ENCODE results near the gene DCAF7.
A peak's percentile ranks its signal among the peaks of the same experiment; 100 is the strongest.

DCAF7 gene

DNA sequence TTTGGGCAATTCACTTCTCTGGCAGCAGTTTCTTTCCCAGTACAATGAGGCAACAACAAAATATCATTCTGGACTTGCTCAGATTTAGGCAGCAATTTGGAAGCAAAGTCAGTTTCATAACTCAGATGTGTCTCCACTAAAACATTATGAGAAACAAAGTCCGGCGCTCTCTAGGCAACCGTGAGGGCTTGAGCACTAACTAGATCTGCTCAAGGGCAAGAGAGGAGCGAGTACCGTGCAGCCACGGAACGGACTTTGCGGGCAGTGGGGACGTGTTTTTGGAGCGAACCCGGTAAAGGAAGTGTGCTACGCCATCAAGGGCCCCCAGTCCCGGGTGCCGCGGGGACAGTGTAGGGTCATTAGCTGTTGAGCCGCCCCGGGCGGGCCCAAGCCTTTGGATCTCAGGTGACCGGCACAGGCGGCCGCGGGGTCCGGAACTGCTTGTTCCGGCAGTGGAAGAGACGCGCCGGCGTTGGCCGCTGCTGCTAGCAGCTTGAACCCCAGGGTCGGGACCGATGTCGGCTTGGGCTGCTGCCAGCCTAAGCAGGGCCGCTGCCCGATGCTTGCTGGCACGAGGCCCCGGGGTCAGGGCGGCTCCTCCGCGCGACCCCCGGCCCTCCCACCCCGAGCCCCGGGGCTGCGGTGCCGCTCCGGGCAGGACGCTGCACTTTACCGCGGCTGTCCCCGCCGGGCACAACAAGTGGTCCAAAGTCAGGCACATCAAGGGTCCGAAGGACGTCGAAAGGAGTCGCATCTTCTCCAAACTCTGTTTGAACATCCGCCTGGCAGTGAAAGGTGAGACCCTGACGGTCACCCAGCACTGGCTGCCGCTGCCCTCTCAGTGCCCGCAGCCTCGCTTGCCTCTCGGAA lies 50.5 kb downstream of the DCAF7 start, which contains the start of gene TACO1:
Gene TACO1, plus strand, starts transcription at position 327 of the 870 bp plus-strand sequence. Its CDS starts 189 bp downstream, at position 516.
- peak within 1 kb of the TSS; percentile 79 for H3K4me3 ChIP-seq (ENCODE audit: low read depth, low read length)
- DNase-seq (ENCODE audit: low read depth) = peak; percentile 70
- TF ChIP-seq, protein P1, sequence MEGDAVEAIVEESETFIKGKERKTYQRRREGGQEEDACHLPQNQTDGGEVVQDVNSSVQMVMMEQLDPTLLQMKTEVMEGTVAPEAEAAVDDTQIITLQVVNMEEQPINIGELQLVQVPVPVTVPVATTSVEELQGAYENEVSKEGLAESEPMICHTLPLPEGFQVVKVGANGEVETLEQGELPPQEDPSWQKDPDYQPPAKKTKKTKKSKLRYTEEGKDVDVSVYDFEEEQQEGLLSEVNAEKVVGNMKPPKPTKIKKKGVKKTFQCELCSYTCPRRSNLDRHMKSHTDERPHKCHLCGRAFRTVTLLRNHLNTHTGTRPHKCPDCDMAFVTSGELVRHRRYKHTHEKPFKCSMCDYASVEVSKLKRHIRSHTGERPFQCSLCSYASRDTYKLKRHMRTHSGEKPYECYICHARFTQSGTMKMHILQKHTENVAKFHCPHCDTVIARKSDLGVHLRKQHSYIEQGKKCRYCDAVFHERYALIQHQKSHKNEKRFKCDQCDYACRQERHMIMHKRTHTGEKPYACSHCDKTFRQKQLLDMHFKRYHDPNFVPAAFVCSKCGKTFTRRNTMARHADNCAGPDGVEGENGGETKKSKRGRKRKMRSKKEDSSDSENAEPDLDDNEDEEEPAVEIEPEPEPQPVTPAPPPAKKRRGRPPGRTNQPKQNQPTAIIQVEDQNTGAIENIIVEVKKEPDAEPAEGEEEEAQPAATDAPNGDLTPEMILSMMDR (IDR thresholded peaks at IDR 0.05; ENCODE audit: control insufficient read depth, extremely low read depth, insufficient read depth) = no peak

DNA sequence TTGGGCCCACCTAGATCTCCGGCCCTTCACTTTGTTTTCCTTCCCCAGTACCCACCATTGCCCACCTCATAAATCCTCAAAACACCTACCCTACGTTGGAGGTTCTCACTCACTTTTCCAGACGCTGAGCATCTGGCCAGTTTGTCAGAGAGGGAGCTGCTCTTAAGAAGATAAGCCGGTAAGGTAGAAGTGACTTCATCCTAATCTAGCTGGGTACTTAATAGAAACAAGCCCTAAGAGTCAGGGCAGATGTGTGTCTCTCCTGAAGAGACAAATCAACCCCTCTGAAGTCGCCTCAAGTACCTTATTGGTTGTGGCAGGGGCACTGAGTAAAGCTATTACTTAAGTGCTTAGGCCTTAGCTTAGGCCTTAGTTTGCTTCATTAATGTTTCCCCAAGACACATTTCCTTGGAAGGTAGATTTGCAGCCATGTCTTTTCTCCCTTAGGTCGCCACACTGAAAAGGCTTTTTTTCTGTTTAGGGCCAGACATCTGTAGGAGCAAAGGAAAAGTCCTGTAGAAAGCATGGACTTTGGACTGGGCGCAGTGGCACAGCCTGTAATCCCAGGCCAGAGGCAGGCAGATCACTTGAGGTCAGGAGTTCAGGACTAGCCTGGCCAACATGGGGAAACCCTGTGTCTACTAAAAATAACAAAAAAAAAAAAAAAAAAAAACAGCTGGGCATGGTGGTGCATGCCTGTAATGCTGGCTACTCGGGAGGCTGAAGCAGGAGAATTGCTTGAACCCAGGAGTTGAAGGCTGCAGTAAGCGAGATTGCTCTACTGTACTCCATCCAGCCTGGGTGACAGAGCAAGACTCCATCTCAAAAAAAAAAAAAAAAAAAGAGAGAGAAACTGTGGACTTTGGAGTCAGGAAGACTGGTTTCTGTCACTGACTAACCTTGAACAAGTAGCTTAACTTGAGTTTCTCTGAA lies 51.4 kb downstream of the DCAF7 start:
- peak overlapping the region; percentile 79 for H3K4me3 ChIP-seq (ENCODE audit: low read depth, low read length)
- DNase-seq (ENCODE audit: low read depth) = no peak
- TF ChIP-seq, protein P1 (IDR thresholded peaks at IDR 0.05; ENCODE audit: control insufficient read depth, extremely low read depth, insufficient read depth) = no peak

DNA sequence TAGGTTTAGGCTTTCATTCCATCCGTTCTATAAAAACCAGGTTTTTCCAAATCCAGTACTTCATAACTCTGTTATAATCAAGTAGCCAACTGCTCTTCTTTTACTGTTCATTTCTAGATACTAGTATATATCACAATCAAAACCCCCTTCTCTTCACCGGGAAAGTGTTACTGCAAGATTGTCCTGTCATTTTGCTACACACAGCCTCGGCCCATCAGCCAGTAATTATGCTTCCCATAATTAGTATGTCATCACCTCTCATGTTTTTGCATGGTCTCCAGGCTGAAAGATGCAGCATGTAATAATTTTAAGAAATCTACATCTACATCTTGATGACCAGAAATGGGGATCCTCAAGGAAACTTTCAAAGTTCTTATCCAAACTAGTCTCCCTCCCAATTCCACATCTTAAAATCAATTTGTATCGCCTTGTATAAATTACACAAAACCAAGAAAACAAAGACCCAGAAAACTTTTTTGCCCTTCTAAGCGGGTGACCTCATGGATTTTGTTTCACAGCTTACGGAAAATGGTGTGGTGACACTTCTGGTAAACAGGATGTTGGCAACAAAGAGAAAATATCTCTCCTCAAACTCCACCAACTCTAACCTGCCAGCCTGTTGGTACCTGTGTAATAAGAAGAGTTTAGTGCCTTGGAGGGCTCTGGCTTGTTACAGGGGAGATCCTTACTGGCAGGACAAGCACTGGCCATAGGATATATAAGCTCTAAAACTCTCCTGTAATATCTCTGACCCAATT lies 59.7 kb downstream of the DCAF7 start:
- no peak overlapping the region for H3K4me3 ChIP-seq (ENCODE audit: low read depth, low read length)
- TF ChIP-seq, protein P1 (IDR thresholded peaks at IDR 0.05; ENCODE audit: control insufficient read depth, extremely low read depth, insufficient read depth) = no peak
- no peak for DNase-seq (ENCODE audit: low read depth)

DNA sequence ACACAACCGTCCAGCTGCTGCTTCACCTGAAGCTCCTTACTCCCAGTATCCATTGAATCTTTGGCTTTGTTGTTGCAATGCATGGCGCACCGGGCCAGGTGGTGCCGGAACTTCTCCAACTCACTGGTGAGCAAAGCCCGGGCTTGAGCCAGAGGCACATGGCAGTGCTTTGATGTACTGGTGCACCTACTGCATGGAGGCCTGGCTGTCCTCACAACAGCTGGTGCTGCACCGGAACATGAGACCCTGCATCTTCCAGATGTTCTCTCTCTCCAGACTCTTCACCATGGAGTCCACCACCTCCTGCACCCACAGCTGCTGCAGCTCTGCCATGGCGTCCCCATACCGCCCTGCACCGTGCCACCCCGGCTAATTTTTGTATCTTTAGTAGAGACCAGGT lies 60.6 kb downstream of the DCAF7 start:
- no peak overlapping the region for H3K4me3 ChIP-seq (ENCODE audit: low read depth, low read length)
- no peak for DNase-seq (ENCODE audit: low read depth)
- TF ChIP-seq, protein P1 (IDR thresholded peaks at IDR 0.05; ENCODE audit: control insufficient read depth, extremely low read depth, insufficient read depth) = no peak

DNA sequence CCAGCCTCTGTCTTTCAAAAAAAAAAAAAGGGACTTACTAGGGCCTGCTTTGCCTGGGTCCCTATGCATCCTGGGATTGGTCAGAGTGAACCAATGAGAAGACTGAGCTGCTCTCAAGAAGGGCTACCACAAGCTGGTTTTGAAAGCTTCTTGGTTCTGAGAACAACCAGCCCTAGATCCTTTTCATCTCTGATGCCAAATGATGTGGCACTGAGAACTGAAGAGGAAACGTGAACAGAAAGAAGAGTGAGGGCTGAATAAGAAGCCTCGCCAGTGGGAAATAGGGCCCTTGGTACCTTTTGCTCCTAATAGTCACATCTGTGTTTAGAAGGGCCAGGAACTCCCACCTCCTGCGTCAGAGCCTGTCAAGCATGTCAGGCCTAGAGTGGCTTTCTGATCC lies 61.1 kb downstream of the DCAF7 start:
- no peak overlapping the region for H3K4me3 ChIP-seq (ENCODE audit: low read depth, low read length)
- TF ChIP-seq, protein P1 (IDR thresholded peaks at IDR 0.05; ENCODE audit: control insufficient read depth, extremely low read depth, insufficient read depth) = no peak
- no peak for DNase-seq (ENCODE audit: low read depth)

DNA sequence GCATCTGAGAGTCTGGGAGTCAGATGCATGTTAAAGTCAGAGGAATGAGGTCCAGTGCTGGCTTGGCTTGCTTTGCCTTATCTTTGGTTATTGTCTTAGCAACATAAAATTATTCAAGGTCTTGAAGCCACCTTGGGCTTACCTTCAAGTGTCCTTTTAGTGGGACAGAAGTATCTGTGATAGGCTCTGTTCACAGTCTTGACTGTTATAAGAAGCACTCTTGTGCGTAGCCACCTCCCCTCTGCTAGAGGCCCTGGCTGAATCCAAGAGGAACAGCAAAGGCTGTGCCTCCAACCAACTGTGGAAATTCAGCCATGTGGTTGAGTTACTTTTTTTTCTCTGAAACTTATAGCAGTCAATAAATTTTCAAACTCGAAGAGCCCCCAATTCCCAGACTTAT lies 63.4 kb downstream of the DCAF7 start:
- no peak for DNase-seq (ENCODE audit: low read depth)
- TF ChIP-seq, protein P1 (IDR thresholded peaks at IDR 0.05; ENCODE audit: control insufficient read depth, extremely low read depth, insufficient read depth) = no peak
- H3K4me3 ChIP-seq (ENCODE audit: low read depth, low read length) = no peak overlapping the region
